Measurements from ENCODE around the gene TSPAN9. TPM values are rescaled to one million over a fixed set of nuclear protein-coding genes. Genes with fewer than 3 reads are reported as not detected.
A peak's percentile ranks its signal among the peaks of the same experiment; 100 is the strongest.

TSPAN9 gene
- total RNA-seq, 1 donor from 2014 or later = 49.4 TPM

DNA sequence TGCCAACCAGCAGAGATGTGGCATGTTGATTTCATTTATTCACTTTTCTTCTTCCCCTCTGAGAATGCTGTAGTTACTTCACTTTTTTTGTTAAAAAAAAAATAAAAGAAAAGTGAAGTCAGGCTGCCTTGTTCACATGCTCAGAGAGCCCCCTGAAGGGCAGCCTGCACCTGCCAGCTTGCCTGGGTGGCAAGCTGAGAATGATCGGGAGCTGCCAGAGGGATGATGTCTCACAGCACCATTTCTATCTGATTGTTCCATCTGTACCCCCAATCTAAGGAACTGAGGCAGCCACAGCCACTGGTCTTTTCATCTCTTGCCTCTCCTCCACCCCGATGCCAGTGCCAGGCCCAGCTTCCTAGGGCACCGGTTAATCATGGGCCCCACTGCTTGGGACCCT is 118.2 kb downstream of the TSPAN9 start:
- Mint-ChIP-seq H3K27me3 (ENCODE audit: low read depth) (peaks cover 10% of the 10 kb centered on the region), H3K4me3 (no peak overlapping the region), H3K36me3 (peaks cover 3% of the 10 kb centered on the region), H3K4me1 (peaks cover 6% of the 10 kb centered on the region), H3K9me3 (no peaks in the 10 kb centered on the region), H3K27ac (no peak overlapping the region)
- TF ChIP-seq, protein P1, sequence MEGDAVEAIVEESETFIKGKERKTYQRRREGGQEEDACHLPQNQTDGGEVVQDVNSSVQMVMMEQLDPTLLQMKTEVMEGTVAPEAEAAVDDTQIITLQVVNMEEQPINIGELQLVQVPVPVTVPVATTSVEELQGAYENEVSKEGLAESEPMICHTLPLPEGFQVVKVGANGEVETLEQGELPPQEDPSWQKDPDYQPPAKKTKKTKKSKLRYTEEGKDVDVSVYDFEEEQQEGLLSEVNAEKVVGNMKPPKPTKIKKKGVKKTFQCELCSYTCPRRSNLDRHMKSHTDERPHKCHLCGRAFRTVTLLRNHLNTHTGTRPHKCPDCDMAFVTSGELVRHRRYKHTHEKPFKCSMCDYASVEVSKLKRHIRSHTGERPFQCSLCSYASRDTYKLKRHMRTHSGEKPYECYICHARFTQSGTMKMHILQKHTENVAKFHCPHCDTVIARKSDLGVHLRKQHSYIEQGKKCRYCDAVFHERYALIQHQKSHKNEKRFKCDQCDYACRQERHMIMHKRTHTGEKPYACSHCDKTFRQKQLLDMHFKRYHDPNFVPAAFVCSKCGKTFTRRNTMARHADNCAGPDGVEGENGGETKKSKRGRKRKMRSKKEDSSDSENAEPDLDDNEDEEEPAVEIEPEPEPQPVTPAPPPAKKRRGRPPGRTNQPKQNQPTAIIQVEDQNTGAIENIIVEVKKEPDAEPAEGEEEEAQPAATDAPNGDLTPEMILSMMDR (IDR thresholded peaks at IDR 0.05; ENCODE audit: unreplicated experiment) = no peak
- DNase-seq (ENCODE audit: low spot score in 2 of 2, unreplicated experiment in 2 of 2) = no peak

DNA sequence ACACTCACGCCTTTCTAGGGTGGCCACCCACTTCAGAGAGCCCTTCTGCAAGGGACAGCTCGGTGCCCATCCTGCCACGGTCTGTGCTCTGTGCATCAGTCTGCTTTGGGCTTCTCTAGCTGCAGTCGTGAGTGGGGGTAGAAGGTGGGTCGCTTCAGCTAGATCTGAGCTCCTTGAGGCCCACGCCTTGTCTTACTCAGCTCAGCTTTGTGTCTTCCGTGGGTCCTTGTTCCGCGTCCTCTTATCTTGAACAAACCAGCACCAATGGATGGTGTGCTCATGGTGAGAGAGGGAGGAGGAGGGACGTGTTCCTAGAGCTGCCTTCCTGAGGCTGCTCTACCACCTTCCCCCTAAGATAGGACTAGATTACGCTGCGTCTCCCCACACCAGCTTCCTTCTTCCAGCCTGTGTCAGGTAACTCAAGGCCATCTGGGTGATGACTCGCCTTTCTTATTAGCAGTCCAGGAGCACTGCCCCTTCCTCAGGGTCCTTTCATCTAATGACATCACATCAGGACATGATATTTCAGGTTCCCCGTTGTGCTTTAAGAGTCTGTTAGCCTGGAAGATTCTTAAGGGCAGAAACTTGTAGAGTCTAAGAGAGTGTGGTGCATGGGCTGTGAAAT is 118.8 kb downstream of the TSPAN9 start:
- Mint-ChIP-seq H3K9me3 (no peaks in the 10 kb centered on the region), H3K27ac (no peak overlapping the region), H3K4me1 (peaks cover 6% of the 10 kb centered on the region), H3K36me3 (peaks cover 3% of the 10 kb centered on the region), H3K27me3 (ENCODE audit: low read depth) (peaks cover 11% of the 10 kb centered on the region), H3K4me3 (no peak overlapping the region)
- TF ChIP-seq, protein P1 (IDR thresholded peaks at IDR 0.05; ENCODE audit: unreplicated experiment) = no peak
- no peak for DNase-seq (ENCODE audit: low spot score in 2 of 2, unreplicated experiment in 2 of 2)

DNA sequence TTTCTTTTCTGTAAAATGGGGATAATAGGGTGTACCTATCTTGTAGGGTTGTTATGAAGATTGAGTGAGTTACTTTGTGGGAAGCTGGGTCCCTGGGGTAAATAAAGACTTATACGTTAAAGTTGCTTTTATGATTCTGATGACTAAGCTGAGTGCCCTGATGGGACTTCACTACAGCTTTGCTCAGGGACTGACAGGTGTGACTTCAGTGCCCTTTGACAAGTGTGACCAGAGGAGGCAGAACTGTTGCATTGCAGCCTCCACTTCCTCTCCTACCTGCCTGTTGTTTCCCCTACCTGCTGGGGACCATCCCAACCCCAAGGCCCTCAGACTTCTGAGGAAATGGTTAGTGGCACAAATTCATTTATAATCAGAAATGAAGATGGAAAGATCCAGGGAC is 119.3 kb downstream of the TSPAN9 start:
- DNase-seq (ENCODE audit: low spot score in 2 of 2, unreplicated experiment in 2 of 2) = no peak
- Mint-ChIP-seq H3K36me3 (peaks cover 3% of the 10 kb centered on the region), H3K27ac (no peak overlapping the region), H3K4me3 (no peak overlapping the region), H3K4me1 (peaks cover 11% of the 10 kb centered on the region), H3K27me3 (ENCODE audit: low read depth) (peaks cover 16% of the 10 kb centered on the region), H3K9me3 (no peaks in the 10 kb centered on the region)
- TF ChIP-seq, protein P1 (IDR thresholded peaks at IDR 0.05; ENCODE audit: unreplicated experiment) = no peak

DNA sequence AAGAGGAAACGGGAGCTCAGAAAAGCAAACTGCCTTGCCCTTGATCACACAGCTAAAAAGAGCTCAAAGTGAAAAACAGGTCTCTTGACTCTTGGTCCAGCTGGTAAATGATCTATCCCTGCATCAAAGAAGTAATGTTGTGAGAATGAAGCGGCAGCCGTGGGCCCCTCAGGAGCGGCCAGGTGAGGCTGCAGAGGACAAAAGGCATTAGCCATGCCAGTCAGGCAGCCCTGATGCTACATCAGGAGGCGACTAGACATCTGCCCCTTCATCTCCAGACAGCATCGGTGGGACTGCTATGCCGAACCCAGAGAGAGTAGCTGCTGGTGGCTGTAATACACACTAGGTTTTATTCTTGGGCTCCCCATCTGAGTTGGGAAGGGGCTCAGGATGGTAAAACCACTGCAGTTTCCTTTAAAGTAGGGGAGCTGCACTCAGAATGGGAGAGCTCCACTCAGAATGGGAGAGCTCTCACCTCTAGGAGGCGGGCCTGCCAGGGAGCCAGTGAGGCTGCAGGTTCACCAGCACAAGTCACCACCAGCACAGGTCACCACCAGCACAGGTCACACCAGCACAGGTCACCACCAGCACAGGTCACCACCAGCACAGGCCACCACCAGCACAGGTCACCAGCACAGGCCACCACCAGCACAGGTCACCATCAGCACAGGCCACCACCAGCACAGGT is 120.1 kb downstream of the TSPAN9 start:
- TF ChIP-seq, protein P1 (IDR thresholded peaks at IDR 0.05; ENCODE audit: unreplicated experiment) = no peak
- Mint-ChIP-seq H3K4me3 (peak overlapping the region; percentile 24), H3K27me3 (ENCODE audit: low read depth) (peaks cover 24% of the 10 kb centered on the region), H3K36me3 (peaks cover 3% of the 10 kb centered on the region), H3K27ac (no peak overlapping the region), H3K4me1 (peaks cover 11% of the 10 kb centered on the region), H3K9me3 (no peaks in the 10 kb centered on the region)
- DNase-seq (ENCODE audit: low spot score in 2 of 2, unreplicated experiment in 2 of 2) = no peak

DNA sequence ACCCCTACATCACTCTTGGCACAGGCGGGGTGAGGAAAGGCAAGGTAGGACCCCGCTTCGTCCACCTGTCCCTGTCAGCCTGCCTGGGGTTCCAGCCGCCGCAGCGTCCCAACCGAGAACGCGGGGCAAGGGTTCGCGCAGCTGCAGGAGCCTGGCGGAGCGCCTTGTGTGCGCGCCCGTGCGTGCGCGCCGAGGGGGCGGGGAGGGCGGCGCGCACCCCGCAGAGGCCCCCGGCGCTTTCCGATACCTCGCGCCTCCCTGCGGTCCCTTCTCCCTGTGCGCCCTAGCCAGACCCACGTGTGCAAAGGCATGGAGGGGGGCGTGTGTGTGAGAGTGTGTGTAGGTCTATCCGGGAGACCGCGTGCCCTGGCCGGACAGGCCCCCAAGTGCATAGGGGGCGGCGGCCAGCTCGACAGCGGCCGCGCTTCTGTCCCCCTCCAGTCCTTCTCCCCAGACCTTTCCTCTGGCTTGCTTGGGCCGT is 122.4 kb downstream of the TSPAN9 start:
- H3K36me3 Mint-ChIP-seq = peaks cover 3% of the 10 kb centered on the region
- TF ChIP-seq, protein P1 (IDR thresholded peaks at IDR 0.05; ENCODE audit: unreplicated experiment) = no peak

More for the DNA sequence above, 122.4 kb downstream of the TSPAN9 start:
- Mint-ChIP-seq H3K9me3 (no peaks in the 10 kb centered on the region), H3K27ac (no peak overlapping the region), H3K4me3 (peak overlapping the region; percentile 79), H3K27me3 (ENCODE audit: low read depth) (peaks cover 34% of the 10 kb centered on the region), H3K4me1 (peaks cover 19% of the 10 kb centered on the region)
- peak in 1 of 2 experiments; percentile 53 for DNase-seq (ENCODE audit: low spot score in 2 of 2, unreplicated experiment in 2 of 2)

Measured in mesothelial cell of epicardium (in vitro differentiated cells).